ENCODE measurements around the gene UTP11. TPM values are rescaled to one million over a fixed set of nuclear protein-coding genes. Genes with fewer than 3 reads are reported as not detected.

UTP11 gene
- polyA plus RNA-seq, 1 donor from 2014 or later = 144 TPM

DNA sequence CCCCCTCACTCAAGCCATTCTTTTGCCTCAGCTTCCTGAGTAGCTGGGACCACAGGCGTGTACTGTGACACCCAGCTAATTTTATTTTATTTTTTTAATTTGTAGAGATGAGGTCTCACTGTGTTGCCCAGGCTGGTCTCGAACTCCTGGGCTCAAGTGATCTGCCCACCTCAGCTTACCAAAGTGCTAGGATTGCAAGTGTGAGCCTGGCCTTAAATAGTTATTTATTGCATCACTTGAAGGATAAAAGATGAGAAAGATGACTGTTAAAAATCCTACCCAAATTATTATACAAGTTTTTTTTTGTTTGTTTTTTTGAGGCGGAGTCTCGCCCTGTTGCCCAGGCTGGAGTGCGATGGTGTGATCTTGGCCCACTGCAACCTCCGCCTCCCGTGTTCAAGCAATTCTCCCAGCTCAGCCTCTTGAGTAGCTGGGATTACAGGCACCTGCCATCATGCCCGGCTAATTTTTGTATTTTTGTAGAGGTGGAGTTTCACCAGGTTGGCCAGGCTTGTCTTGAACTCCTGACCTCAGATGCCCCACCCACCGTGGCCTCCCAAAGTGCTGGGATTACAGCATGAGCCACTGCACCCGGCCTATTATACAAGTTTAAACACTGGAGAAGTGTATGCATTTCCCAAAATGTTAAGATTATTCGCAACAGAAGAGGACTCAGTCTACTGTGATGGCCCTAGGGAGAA lies 2.3 kb downstream of the UTP11 start:
- Histone ChIP-seq H3K9ac (ENCODE audit: low read length) (no peak overlapping the region), H3K4me2 (ENCODE audit: low read length) (no peak overlapping the region), H3K79me2 (replicated peaks; ENCODE audit: insufficient read depth, low read length) (peaks cover 18% of the 10 kb centered on the region), H3K9me3 (ENCODE audit: low read length) (no peaks in the 10 kb centered on the region), H3K27ac (ENCODE audit: low read length) (no peak overlapping the region), H3K9me2 (ENCODE audit: insufficient read depth, low read length) (no peaks in the 10 kb centered on the region), H3K27me3 (ENCODE audit: insufficient read depth, low read depth, low read length) (no peaks in the 10 kb centered on the region), H3F3A (ENCODE audit: insufficient read depth, low read length, poor library complexity, severe bottlenecking) (no peaks in the 10 kb centered on the region), H3K4me3 (ENCODE audit: low read length) (no peak overlapping the region), H4K20me1 (ENCODE audit: insufficient read depth) (no peaks in the 10 kb centered on the region), H2AFZ (ENCODE audit: low read depth, low read length) (no peak overlapping the region), H3K36me3 (ENCODE audit: insufficient read depth, low read length) (peaks cover 4% of the 10 kb centered on the region)
- TF ChIP-seq RAD21 (conservative IDR thresholded peaks at IDR 0.05) (no peak), TAF1 (IDR thresholded peaks at IDR 0.05; ENCODE audit: low read depth) (no peak), SMC3 (conservative IDR thresholded peaks at IDR 0.05; ENCODE audit: poor library complexity) (no peak), MXI1 (conservative IDR thresholded peaks at IDR 0.05; ENCODE audit: poor library complexity, severe bottlenecking) (no peak), POLR2AphosphoS5 (IDR thresholded peaks at IDR 0.05) (no peak)
- TF ChIP-seq, protein P1, sequence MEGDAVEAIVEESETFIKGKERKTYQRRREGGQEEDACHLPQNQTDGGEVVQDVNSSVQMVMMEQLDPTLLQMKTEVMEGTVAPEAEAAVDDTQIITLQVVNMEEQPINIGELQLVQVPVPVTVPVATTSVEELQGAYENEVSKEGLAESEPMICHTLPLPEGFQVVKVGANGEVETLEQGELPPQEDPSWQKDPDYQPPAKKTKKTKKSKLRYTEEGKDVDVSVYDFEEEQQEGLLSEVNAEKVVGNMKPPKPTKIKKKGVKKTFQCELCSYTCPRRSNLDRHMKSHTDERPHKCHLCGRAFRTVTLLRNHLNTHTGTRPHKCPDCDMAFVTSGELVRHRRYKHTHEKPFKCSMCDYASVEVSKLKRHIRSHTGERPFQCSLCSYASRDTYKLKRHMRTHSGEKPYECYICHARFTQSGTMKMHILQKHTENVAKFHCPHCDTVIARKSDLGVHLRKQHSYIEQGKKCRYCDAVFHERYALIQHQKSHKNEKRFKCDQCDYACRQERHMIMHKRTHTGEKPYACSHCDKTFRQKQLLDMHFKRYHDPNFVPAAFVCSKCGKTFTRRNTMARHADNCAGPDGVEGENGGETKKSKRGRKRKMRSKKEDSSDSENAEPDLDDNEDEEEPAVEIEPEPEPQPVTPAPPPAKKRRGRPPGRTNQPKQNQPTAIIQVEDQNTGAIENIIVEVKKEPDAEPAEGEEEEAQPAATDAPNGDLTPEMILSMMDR (IDR thresholded peaks at IDR 0.05; ENCODE audit: poor library complexity, severe bottlenecking) = no peak

DNA sequence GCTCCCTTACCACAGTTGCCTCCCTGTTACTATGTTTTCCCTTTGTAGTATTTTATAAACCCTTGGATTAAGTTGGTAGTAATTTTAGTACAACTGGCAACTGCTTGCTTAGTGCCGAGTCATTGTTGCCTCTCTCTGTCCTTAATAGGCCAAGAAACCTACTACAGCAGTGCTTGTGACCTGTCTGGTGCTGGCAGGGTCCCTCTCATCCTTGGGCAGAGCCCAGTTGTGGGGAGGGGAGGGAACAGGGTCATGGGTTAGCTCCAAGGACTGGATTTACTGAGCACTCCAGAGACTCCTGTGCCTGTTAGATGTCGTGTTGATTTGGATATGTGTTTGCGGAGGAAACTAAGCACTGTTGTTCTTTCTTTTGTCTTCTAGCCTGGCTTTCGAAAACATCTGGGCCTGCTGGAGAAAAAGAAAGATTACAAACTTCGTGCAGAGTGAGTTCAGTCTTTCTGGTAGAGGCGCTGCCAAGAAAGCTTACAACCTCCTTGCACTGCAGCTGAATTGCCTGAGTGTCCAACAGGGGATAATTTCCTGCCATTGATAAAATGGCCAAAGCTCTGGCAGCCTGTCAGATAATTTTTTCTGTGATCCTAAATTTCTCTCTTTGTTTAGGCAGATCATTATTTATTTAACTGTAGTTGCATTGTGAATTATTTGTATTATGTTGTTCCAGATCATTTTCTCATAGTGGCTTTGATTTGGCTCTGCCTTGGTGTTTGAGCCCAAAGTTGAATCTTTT lies 3.6 kb downstream of the UTP11 start:
- no peaks in the 10 kb centered on the region for H3K9me2 ChIP-seq (ENCODE audit: insufficient read depth, low read length)
- H3K9me3 ChIP-seq (ENCODE audit: low read length) = no peaks in the 10 kb centered on the region
- no peaks in the 10 kb centered on the region for H3F3A ChIP-seq (ENCODE audit: insufficient read depth, low read length, poor library complexity, severe bottlenecking)
- no peak overlapping the region for H2AFZ ChIP-seq (ENCODE audit: low read depth, low read length)
- H3K4me2 ChIP-seq (ENCODE audit: low read length) = no peak overlapping the region
- TF ChIP-seq EP300 (conservative IDR thresholded peaks at IDR 0.05; ENCODE audit: poor library complexity, severe bottlenecking) (no peak), MXI1 (conservative IDR thresholded peaks at IDR 0.05; ENCODE audit: poor library complexity, severe bottlenecking) (no peak), EZH2 (IDR thresholded peaks at IDR 0.05; ENCODE audit: borderline replicate concordance, insufficient read depth, low read length, poor library complexity, severe bottlenecking) (no peak), RAD21 (conservative IDR thresholded peaks at IDR 0.05) (no peak), SMC3 (conservative IDR thresholded peaks at IDR 0.05; ENCODE audit: poor library complexity) (no peak), TAF1 (IDR thresholded peaks at IDR 0.05; ENCODE audit: low read depth) (no peak), POLR2AphosphoS5 (IDR thresholded peaks at IDR 0.05) (no peak)
- TF ChIP-seq, protein P2, sequence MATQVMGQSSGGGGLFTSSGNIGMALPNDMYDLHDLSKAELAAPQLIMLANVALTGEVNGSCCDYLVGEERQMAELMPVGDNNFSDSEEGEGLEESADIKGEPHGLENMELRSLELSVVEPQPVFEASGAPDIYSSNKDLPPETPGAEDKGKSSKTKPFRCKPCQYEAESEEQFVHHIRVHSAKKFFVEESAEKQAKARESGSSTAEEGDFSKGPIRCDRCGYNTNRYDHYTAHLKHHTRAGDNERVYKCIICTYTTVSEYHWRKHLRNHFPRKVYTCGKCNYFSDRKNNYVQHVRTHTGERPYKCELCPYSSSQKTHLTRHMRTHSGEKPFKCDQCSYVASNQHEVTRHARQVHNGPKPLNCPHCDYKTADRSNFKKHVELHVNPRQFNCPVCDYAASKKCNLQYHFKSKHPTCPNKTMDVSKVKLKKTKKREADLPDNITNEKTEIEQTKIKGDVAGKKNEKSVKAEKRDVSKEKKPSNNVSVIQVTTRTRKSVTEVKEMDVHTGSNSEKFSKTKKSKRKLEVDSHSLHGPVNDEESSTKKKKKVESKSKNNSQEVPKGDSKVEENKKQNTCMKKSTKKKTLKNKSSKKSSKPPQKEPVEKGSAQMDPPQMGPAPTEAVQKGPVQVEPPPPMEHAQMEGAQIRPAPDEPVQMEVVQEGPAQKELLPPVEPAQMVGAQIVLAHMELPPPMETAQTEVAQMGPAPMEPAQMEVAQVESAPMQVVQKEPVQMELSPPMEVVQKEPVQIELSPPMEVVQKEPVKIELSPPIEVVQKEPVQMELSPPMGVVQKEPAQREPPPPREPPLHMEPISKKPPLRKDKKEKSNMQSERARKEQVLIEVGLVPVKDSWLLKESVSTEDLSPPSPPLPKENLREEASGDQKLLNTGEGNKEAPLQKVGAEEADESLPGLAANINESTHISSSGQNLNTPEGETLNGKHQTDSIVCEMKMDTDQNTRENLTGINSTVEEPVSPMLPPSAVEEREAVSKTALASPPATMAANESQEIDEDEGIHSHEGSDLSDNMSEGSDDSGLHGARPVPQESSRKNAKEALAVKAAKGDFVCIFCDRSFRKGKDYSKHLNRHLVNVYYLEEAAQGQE (IDR thresholded peaks at IDR 0.05; ENCODE audit: borderline replicate concordance) = no peak
- TF ChIP-seq, protein P1 (IDR thresholded peaks at IDR 0.05; ENCODE audit: poor library complexity, severe bottlenecking) = no peak
- peaks cover 4% of the 10 kb centered on the region for H3K36me3 ChIP-seq (ENCODE audit: insufficient read depth, low read length)
- H3K27me3 ChIP-seq (ENCODE audit: insufficient read depth, low read depth, low read length) = no peaks in the 10 kb centered on the region
- peaks cover 18% of the 10 kb centered on the region for H3K79me2 ChIP-seq (replicated peaks; ENCODE audit: insufficient read depth, low read length)
- no peaks in the 10 kb centered on the region for H4K20me1 ChIP-seq (ENCODE audit: insufficient read depth)
- H3K9ac ChIP-seq (ENCODE audit: low read length) = no peak overlapping the region
- H3K27ac ChIP-seq (ENCODE audit: low read length) = no peak overlapping the region
- no peak overlapping the region for H3K4me3 ChIP-seq (ENCODE audit: low read length)
